ENCODE data around the gene CBLB. TPM values are rescaled to one million over a fixed set of nuclear protein-coding genes. Genes with fewer than 3 reads are reported as not detected.
"Not testable (repeated sequence)": the region's sequence is repeated elsewhere in the genome, so short reads cannot be mapped to it uniquely, and the experiment has no call there.

Gene CBLB
- total and polyA plus RNA-seq, 8 donors = 5.3 to 23.3 (median 10.4) TPM

- no peak for FAIRE-seq
- intact Hi-C loops (cut with DNase I) = no loop called here
- Histone ChIP-seq H3K4me1 (no peaks in the 10 kb centered on the region), H3K27me3 (no peaks in the 10 kb centered on the region), H3K9me3 (no peaks in the 10 kb centered on the region), H3K27ac (no peak overlapping the region), H3K36me3 (no peaks in the 10 kb centered on the region), H3K4me3 (no peak overlapping the region)
- no peak for DNase-seq
- ATAC-seq = no peak
- TF ChIP-seq, protein P1, sequence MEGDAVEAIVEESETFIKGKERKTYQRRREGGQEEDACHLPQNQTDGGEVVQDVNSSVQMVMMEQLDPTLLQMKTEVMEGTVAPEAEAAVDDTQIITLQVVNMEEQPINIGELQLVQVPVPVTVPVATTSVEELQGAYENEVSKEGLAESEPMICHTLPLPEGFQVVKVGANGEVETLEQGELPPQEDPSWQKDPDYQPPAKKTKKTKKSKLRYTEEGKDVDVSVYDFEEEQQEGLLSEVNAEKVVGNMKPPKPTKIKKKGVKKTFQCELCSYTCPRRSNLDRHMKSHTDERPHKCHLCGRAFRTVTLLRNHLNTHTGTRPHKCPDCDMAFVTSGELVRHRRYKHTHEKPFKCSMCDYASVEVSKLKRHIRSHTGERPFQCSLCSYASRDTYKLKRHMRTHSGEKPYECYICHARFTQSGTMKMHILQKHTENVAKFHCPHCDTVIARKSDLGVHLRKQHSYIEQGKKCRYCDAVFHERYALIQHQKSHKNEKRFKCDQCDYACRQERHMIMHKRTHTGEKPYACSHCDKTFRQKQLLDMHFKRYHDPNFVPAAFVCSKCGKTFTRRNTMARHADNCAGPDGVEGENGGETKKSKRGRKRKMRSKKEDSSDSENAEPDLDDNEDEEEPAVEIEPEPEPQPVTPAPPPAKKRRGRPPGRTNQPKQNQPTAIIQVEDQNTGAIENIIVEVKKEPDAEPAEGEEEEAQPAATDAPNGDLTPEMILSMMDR (IDR thresholded peaks at IDR 0.05) = no peak
These were observed 105.2 kb downstream of the CBLB start for GRCh38 chr3:105763659-105764036.

GRCh38 chr3:105762749-105763658, 105.8 kb downstream of the CBLB start:
- no peak overlapping the region for H3K27ac ChIP-seq
- WGBS, 2 donors = 95 to 97% methylated on average over 13 of the region's 13 CpGs
- no peak for DNase-seq
- H3K36me3 ChIP-seq = no peaks in the 10 kb centered on the region
- H3K4me3 ChIP-seq = no peak overlapping the region
- intact Hi-C loops (cut with DNase I) = no loop called here
- TF ChIP-seq, protein P1 (IDR thresholded peaks at IDR 0.05) = no peak
- no peak for ATAC-seq
- H3K27me3 ChIP-seq = no peaks in the 10 kb centered on the region
- H3K9me3 ChIP-seq = no peaks in the 10 kb centered on the region
- H3K4me1 ChIP-seq = no peaks in the 10 kb centered on the region
- FAIRE-seq = no peak

GRCh38 chr3:105762214-105762613, 106.6 kb downstream of the CBLB start:
- FAIRE-seq; H3K9me3 ChIP-seq; H3K4me3 ChIP-seq; H3K27ac ChIP-seq; ATAC-seq; intact Hi-C loops (cut with DNase I); DNase-seq; H3K4me1 ChIP-seq; H3K36me3 ChIP-seq; H3K27me3 ChIP-seq: not testable (repeated sequence)
- 100% methylated on average over 1 of the region's 1 CpG for WGBS, 2 donors

GRCh38 chr3:105759442-105760078, 109.3 kb downstream of the CBLB start:
- ATAC-seq (no peak), FAIRE-seq (no peak), DNase-seq (peak in 1 of 6 donors; percentile 50)
- Histone ChIP-seq H3K4me3 (no peak overlapping the region), H3K27me3 (no peaks in the 10 kb centered on the region), H3K36me3 (no peaks in the 10 kb centered on the region), H3K4me1 (no peaks in the 10 kb centered on the region), H3K27ac (no peak overlapping the region), H3K9me3 (no peaks in the 10 kb centered on the region)
- WGBS, 2 donors = 93 to 96% methylated on average over 6 of the region's 6 CpGs
- intact Hi-C loops (cut with DNase I) = no loop called here
- TF ChIP-seq, protein P1 (IDR thresholded peaks at IDR 0.05) = no peak

GRCh38 chr3:105758451-105758850, 110.4 kb downstream of the CBLB start:
- WGBS, 2 donors = 96 to 99% methylated on average over 9 of the region's 9 CpGs
- TF ChIP-seq, protein P1 (IDR thresholded peaks at IDR 0.05) = no peak
- ATAC-seq = no peak
- Histone ChIP-seq H3K9me3 (no peaks in the 10 kb centered on the region), H3K27me3 (no peaks in the 10 kb centered on the region), H3K4me3 (no peak overlapping the region), H3K27ac (no peak overlapping the region), H3K4me1 (no peaks in the 10 kb centered on the region), H3K36me3 (no peaks in the 10 kb centered on the region)
- DNase-seq = peak in 1 of 6 donors; percentile 50
- intact Hi-C loops (cut with DNase I) = no loop called here
- FAIRE-seq = no peak
